DOHH2 (cell line): ENCODE measurements around the gene IL31.

Source experiments
- H3F3A ChIP-seq: fragments of 200-600 bp; sonication (generic), shearing (Covaris generic); 2 replicates; pipeline ENCODE4 v1.6.0; 2016; ENCODE audit warnings: antibody characterized with exemption, mild to moderate bottlenecking; ENCODE audit not compliant: control insufficient read depth, insufficient read depth
- H3K27ac ChIP-seq: fragments of 200-600 bp; sonication (generic); 2 replicates; pipeline ENCODE4 v1.5.1; 2014; ENCODE audit warnings: low read depth, mild to moderate bottlenecking, low read length, moderate library complexity
- H3K27me3 ChIP-seq: fragments of 200-600 bp; sonication (generic); 2 replicates; pipeline ENCODE4 v1.6.1; 2014; ENCODE audit warnings: mild to moderate bottlenecking, low read length, mixed read lengths; ENCODE audit not compliant: control insufficient read depth
- H3K36me3 ChIP-seq: fragments of 200-600 bp; sonication (generic); 2 replicates; pipeline ENCODE4 v1.6.1; 2014; ENCODE audit warnings: mild to moderate bottlenecking, low read length, moderate library complexity, mixed read lengths; ENCODE audit not compliant: control insufficient read depth
- H3K4me1 ChIP-seq: fragments of 200-600 bp; sonication (generic); 2 replicates; pipeline ENCODE4 v1.6.1; 2014; ENCODE audit warnings: mild to moderate bottlenecking, low read length, mixed read lengths; ENCODE audit not compliant: control insufficient read depth
- H3K4me2 ChIP-seq: fragments of 200-600 bp; sonication (generic); 2 replicates; pipeline ENCODE4 v1.6.0; 2014; ENCODE audit warnings: mild to moderate bottlenecking, low read length, moderate library complexity
- H3K4me3 ChIP-seq: fragments of 200-600 bp; sonication (generic); 2 replicates; pipeline ENCODE4 v1.5.1; 2014; ENCODE audit warnings: mild to moderate bottlenecking, low read length, mixed read lengths
- H3K79me2 ChIP-seq: fragments of 200-600 bp; sonication (generic); 2 replicates; pipeline ENCODE4 v1.6.1; 2014; ENCODE audit warnings: mild to moderate bottlenecking, low read length, mixed read lengths; ENCODE audit not compliant: control insufficient read depth
- H3K9me2 ChIP-seq: fragments of 200-600 bp; sonication (generic); replicated peaks from 2 replicates; pipeline ENCODE4 v1.6.1; 2014; ENCODE audit warnings: mild to moderate bottlenecking, low read length, mixed read lengths; ENCODE audit not compliant: control insufficient read depth
- H3K9me3 ChIP-seq: fragments of 200-600 bp; sonication (generic); 2 replicates; pipeline ENCODE4 v1.6.1; 2014; ENCODE audit warnings: antibody characterized with exemption, low read length, mixed read lengths; ENCODE audit not compliant: control insufficient read depth, insufficient read depth
- H4K20me1 ChIP-seq: fragments of 200-600 bp; sonication (generic); 2 replicates; pipeline ENCODE4 v1.6.0; 2014; ENCODE audit warnings: low read depth, mild to moderate bottlenecking, antibody characterized with exemption, low read length, moderate library complexity; ENCODE audit not compliant: control insufficient read depth, insufficient read depth
- EZH2phosphoT487 ChIP-seq: fragments of 200-600 bp; sonication (generic); IDR thresholded peaks from 2 replicates; pipeline ENCODE4 v1.6.1; 2017; ENCODE audit warnings: borderline replicate concordance, mild to moderate bottlenecking, antibody characterized with exemption, low read length, moderate library complexity, mixed read lengths
- TF ChIP-seq, protein P1 (sequence below): fragments of 200-600 bp; sonication (generic); IDR thresholded peaks from one replicate; pipeline ENCODE4 v1.5.1; 2014; ENCODE audit warnings: antibody characterized with exemption, mild to moderate bottlenecking, low read depth, low read length; ENCODE audit not compliant: poor library complexity, severe bottlenecking

The IL31 gene

DNA sequence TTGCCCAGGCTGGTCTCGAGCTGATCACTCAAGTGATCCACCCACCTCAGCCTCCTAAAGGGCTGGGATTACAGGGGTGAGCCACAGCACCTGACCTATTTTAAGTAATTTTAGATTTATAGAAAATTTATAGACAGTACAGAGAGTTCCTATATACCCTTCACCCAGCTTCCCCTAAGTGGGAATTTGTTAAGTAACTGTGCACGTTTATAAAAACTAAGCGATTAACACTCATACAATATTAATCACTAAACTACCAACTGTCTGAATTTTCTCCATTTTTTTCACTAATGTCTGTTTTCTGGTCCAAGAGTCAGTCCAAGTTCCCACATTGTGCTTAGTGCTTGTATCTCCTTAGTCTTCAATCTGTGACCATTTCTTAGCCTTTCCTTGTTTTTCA is 5.5 kb downstream of the IL31 start:
- H3F3A ChIP-seq, result no peaks in the 10 kb centered on the region
- H3K36me3 ChIP-seq, result no peaks in the 10 kb centered on the region
- no peak overlapping the region for H3K4me3 ChIP-seq
- no peak overlapping the region for H3K27ac ChIP-seq
- TF ChIP-seq, protein P1, sequence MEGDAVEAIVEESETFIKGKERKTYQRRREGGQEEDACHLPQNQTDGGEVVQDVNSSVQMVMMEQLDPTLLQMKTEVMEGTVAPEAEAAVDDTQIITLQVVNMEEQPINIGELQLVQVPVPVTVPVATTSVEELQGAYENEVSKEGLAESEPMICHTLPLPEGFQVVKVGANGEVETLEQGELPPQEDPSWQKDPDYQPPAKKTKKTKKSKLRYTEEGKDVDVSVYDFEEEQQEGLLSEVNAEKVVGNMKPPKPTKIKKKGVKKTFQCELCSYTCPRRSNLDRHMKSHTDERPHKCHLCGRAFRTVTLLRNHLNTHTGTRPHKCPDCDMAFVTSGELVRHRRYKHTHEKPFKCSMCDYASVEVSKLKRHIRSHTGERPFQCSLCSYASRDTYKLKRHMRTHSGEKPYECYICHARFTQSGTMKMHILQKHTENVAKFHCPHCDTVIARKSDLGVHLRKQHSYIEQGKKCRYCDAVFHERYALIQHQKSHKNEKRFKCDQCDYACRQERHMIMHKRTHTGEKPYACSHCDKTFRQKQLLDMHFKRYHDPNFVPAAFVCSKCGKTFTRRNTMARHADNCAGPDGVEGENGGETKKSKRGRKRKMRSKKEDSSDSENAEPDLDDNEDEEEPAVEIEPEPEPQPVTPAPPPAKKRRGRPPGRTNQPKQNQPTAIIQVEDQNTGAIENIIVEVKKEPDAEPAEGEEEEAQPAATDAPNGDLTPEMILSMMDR, result no peak
- TF ChIP-seq EZH2phosphoT487, result no peak
- no peaks in the 10 kb centered on the region for H3K79me2 ChIP-seq
- no peak overlapping the region for H3K4me2 ChIP-seq
- H3K9me2 ChIP-seq, result no peaks in the 10 kb centered on the region
- peaks cover 30% of the 10 kb centered on the region for H3K27me3 ChIP-seq
- H4K20me1 ChIP-seq, result no peaks in the 10 kb centered on the region
- H3K9me3 ChIP-seq, result no peaks in the 10 kb centered on the region
- H3K4me1 ChIP-seq, result no peaks in the 10 kb centered on the region

DNA sequence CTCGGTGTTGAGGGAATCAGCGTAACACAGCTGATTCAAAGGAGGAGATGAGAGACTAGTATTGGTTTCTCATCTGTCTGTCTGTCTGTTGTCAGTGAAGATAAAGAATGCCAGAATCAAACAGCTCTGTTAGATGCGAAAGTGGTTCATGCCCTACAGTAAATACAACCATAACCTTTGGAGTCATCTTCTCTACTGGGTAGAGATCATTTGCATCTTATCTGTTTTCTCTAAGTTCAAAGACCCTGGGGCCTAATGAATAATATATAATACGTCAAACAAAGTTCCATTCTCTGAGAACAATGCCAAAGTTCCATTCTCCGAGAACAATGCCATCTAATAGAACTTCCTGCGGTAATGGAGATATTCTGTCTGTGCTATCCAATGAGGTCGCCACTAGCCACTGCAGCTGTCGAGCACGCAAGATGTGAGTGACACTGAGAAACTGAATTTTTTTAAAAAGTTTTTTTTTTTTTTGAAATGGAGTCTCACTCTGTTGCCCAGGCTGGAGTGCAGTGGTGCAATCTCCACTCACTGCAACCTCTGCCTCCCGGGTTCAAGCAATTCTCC is 6.6 kb downstream of the IL31 start:
- Histone ChIP-seq H4K20me1 (no peaks in the 10 kb centered on the region), H3K27ac (no peak overlapping the region), H3K9me3 (no peaks in the 10 kb centered on the region), H3K9me2 (no peaks in the 10 kb centered on the region), H3F3A (no peaks in the 10 kb centered on the region), H3K4me3 (no peak overlapping the region), H3K79me2 (no peaks in the 10 kb centered on the region), H3K27me3 (peaks cover 24% of the 10 kb centered on the region), H3K4me2 (no peak overlapping the region), H3K4me1 (no peaks in the 10 kb centered on the region), H3K36me3 (no peaks in the 10 kb centered on the region)
- TF ChIP-seq EZH2phosphoT487, result no peak
- TF ChIP-seq, protein P1, result no peak

DNA sequence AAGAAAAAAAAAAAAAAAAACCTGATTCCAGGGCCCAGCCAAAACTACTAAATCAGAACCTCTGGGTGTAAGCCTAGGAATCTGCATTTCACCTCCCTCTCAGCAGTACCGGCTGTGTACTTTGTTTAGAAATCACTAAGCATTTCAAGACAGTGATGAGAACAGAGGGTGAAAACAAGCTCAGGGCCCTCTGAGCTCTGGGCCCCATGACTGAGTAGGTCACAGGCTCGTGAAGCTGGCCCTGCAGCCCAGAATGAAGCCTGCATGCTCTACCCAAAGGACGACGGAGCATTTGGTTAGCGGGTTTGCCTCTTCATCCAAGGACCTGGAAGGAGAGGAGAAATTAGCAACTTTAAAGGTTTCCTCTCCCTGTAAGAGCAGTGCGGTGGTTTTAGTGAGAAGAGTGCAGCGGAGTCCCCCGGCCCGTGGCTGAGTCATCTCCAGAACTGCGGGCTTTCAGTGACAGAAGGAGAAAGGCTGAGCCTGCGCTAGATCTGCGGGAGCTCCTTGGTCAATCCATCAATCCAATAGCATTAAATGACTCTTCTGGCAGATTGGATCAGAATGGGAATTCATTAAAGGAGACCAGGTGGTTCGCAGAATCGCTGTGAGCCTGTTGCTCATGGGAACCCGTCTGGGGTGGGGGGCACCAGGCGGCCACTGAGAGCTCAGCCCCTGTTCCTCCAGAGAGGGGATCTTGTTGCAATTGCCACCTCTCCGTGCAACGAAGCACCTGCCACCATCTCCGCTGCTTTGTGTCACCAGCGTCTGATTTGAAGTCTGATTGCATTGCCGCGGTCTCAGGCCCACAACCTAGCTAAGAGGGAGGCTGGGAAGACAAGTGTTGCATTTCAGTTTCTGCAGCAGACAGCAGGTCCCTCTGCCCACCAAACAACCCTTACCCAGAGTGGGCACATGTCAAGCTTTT is 7.3 kb downstream of the IL31 start:
- Histone ChIP-seq H4K20me1 (no peaks in the 10 kb centered on the region), H3K9me3 (no peaks in the 10 kb centered on the region), H3K4me2 (no peak overlapping the region), H3K4me1 (no peaks in the 10 kb centered on the region), H3F3A (no peaks in the 10 kb centered on the region), H3K4me3 (no peak overlapping the region), H3K79me2 (no peaks in the 10 kb centered on the region), H3K36me3 (no peaks in the 10 kb centered on the region), H3K9me2 (no peaks in the 10 kb centered on the region), H3K27ac (no peak overlapping the region), H3K27me3 (peaks cover 24% of the 10 kb centered on the region)
- no peak for TF ChIP-seq EZH2phosphoT487
- TF ChIP-seq, protein P1, result no peak
